Gastroesophageal sphincter (tissue), 4 donors: ENCODE measurements around the gene TBX1. TPM values are rescaled to one million over a fixed set of nuclear protein-coding genes. Genes with fewer than 3 reads are reported as not detected.

ENCODE experiments used
- ATAC-seq: fragments of 150-250 bp; one replicate; pipeline ENCODE4 v1.9.1; 2016; ENCODE audit warnings: mild to moderate bottlenecking, moderate library complexity
- H3K27ac ChIP-seq, 4 donors: fragments of 200-600 bp; sonication (generic) in 3 of 4; 1 replicate in 3 of 4; 2 replicates in 1 of 4; pipeline ENCODE4 v1.5.1; 2016 to 2019
- H3K27me3 ChIP-seq: fragments of 200-600 bp; sonication (generic); one replicate; pipeline ENCODE4 v1.5.1; 2019
- H3K36me3 ChIP-seq, 2 donors: fragments of 200-600 bp; sonication (generic); one replicate each; pipeline ENCODE4 v1.5.1; 2019; ENCODE audit warnings: control low read depth in 1 of 2
- H3K4me1 ChIP-seq, 3 donors: fragments of 200-600 bp; sonication (generic); 1 replicate in 2 of 3; 2 replicates in 1 of 3; pipeline ENCODE4 v1.5.1; 2016 to 2019; ENCODE audit warnings: control low read depth in 2 of 3
- H3K4me3 ChIP-seq, 2 donors: fragments of 200-600 bp; sonication (generic); one replicate each; pipeline ENCODE4 v1.5.1; 2019; ENCODE audit warnings: mild to moderate bottlenecking in 1 of 2, moderate library complexity in 1 of 2
- H3K9me3 ChIP-seq, 3 donors: fragments of 200-600 bp; sonication (generic); one replicate each; pipeline ENCODE4 v1.5.1; 2017 to 2019; ENCODE audit warnings: control low read depth in 2 of 3
- EP300 ChIP-seq: sonication (generic); formaldehyde crosslinking; IDR thresholded peaks from one replicate; pipeline ENCODE4 v1.6.1; 2017; ENCODE audit warnings: antibody characterized with exemption, mild to moderate bottlenecking
- POLR2A ChIP-seq, 2 donors: fragments of 450-650 bp; IDR thresholded peaks; one replicate each; pipeline ENCODE4 v1.6.1; 2017; ENCODE audit warnings: antibody characterized with exemption in 2 of 2, mild to moderate bottlenecking in 2 of 2, moderate library complexity in 1 of 2
- POLR2AphosphoS5 ChIP-seq: sonication (generic); formaldehyde crosslinking; IDR thresholded peaks from one replicate; pipeline ENCODE4 v1.6.1; 2017; ENCODE audit warnings: antibody characterized with exemption
- WGBS, 2 donors: methylation state at CpG; one replicate each; pipeline ENCODE4 v1.1.5; 2018; ENCODE audit warnings: low coverage in 1 of 2; 5-methylcytosine and 5-hydroxymethylcytosine counted together
- total RNA-seq, 4 donors: library from RNA; depleted of rRNA; stranded (reverse); fragments of >200 nt; gene quantifications; one replicate each; pipeline ENCODE4 v1.1.0, GENCODE V29; 2016
- TF ChIP-seq, protein P1 (sequence below), 4 experiments: fragments of 200-600 bp in 2 of 4; fragments of 450-650 bp in 2 of 4; sonication (generic) in 1 of 4; IDR thresholded peaks; one replicate each; pipeline ENCODE4 v1.5.1; 2017 to 2019; ENCODE audit warnings: antibody characterized with exemption in 4 of 4, mild to moderate bottlenecking in 2 of 4, moderate library complexity in 2 of 4

The TBX1 gene
- total RNA-seq, 4 donors from 2014 or later: 0.31 to 2.7 (median 1.2) TPM

DNA sequence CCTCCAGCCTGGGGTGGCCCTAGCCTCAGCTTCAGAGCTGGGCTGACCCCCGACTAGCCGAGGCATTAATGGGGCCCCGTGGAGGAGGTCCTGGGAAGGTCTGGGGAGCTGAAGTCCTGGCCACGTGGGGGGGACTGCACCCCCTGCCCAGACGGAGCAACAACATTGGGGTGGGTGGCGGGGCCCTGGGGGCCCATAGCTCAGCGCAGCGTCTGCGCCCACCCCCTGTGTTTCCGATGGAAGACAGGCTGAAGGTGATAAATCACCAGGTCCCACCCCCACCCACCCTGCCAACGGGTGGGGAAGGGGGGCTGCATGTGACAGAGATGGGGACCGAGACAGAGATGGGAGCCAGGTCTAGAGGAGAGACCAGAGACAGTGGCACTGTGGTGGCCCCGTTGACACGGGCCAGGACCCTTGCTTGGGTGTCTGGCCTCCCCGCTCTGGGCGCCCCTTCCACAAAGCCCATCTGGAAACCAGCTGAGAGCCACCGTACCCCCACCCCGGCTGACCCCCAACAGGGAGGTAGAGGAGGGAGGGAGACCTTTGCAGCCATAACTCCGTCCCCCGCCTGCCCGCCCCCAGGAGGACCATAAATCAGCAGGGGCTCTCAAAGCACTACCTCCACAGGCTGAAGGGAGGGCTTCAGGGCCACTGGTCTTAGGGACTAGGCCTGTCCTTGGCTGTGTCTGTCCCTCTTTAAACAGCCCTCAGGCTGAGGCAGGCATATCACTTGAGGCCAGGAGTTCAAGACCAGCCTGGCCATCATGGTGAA lies 29.0 kb upstream of the TBX1 start:
- no CpG with 5 or more reads among the region's 21 CpGs for WGBS, 2 donors
- Histone ChIP-seq H3K36me3 (no peaks in the 10 kb centered on the region), H3K4me1 (peaks cover 0 to 11% (median 0%) of the 10 kb centered on the region in 3 donors), H3K27ac (no peak overlapping the region), H3K4me3 (no peak overlapping the region), H3K9me3 (no peaks in the 10 kb centered on the region), H3K27me3 (peaks cover 23% of the 10 kb centered on the region)
- ATAC-seq: no peak
- no peak for TF ChIP-seq POLR2A (IDR thresholded peaks at IDR 0.05)
- no peak for TF ChIP-seq POLR2AphosphoS5
- no peak for TF ChIP-seq EP300

DNA sequence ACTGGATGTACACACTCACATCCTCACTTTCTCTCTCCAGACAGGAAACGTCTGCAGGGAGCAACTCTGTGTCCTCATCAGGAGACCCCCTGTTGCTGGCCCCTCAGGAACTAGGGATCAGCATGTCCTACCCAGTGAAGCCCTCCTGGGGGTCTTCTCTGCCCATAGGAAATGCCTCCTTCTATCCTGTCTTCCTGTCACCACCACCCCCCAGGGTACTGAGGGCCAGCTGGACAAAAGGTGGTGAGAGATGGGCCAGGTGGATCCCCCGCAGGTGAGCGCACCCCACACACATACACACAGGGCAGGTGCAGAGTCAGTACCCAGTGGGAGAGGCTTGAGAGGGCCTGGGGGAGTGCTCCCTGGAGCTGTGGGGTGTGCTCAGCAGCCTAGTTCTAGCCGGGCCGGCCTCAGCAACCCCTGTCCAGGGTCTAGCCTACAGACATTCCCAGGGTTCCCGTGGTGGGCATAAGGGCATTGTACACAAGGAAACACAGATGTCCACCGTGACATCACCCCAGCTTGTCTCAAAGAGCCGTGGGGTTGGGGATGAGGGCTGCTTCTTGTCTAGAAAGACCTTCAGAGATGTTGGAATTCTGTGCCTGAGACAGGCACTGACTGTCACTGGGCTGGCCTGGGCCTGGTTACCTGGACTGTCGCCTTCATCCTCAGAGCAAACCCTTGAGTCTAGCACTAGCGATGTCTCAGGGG lies 28.0 kb upstream of the TBX1 start:
- H3K27ac ChIP-seq: no peak overlapping the region
- H3K27me3 ChIP-seq: peaks cover 33% of the 10 kb centered on the region
- WGBS, 2 donors: 60% methylated on average over 1 of the region's 10 CpGs; no CpG with 5 or more reads in 1 of the 2 donors
- no peaks in the 10 kb centered on the region for H3K9me3 ChIP-seq
- TF ChIP-seq, protein P1, sequence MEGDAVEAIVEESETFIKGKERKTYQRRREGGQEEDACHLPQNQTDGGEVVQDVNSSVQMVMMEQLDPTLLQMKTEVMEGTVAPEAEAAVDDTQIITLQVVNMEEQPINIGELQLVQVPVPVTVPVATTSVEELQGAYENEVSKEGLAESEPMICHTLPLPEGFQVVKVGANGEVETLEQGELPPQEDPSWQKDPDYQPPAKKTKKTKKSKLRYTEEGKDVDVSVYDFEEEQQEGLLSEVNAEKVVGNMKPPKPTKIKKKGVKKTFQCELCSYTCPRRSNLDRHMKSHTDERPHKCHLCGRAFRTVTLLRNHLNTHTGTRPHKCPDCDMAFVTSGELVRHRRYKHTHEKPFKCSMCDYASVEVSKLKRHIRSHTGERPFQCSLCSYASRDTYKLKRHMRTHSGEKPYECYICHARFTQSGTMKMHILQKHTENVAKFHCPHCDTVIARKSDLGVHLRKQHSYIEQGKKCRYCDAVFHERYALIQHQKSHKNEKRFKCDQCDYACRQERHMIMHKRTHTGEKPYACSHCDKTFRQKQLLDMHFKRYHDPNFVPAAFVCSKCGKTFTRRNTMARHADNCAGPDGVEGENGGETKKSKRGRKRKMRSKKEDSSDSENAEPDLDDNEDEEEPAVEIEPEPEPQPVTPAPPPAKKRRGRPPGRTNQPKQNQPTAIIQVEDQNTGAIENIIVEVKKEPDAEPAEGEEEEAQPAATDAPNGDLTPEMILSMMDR (IDR thresholded peaks at IDR 0.05): no peak
- TF ChIP-seq EP300 (no peak), POLR2A (IDR thresholded peaks at IDR 0.05) (no peak), POLR2AphosphoS5 (no peak)
- no peak for ATAC-seq
- no peak overlapping the region for H3K4me3 ChIP-seq
- H3K36me3 ChIP-seq: no peaks in the 10 kb centered on the region
- H3K4me1 ChIP-seq: peaks cover 0 to 11% (median 0%) of the 10 kb centered on the region in 3 donors

DNA sequence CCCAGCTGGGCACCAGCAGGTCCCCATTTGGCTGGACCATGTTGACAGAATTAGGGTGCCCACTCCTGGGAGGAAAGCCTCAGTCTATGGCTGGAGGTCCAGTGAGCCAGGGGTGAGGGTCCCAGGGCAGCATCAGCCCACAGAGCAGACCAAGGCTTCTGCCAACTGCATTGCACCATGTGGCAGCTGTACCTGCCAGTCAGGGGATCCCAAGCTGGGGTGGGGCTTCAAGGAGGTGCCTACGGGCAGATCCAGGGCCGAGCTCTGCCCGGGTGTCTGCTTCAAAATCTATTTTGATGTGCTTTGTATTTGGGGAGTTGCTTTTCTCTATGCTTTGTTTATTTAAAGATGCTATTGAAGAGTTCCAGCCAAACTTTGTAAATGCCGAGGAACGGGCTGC lies 26.8 kb upstream of the TBX1 start:
- TF ChIP-seq POLR2A (IDR thresholded peaks at IDR 0.05) (no peak), POLR2AphosphoS5 (no peak), EP300 (no peak)
- TF ChIP-seq, protein P1 (IDR thresholded peaks at IDR 0.05): no peak
- Histone ChIP-seq H3K27ac (no peak overlapping the region), H3K9me3 (no peaks in the 10 kb centered on the region), H3K27me3 (peaks cover 45% of the 10 kb centered on the region), H3K4me3 (no peak overlapping the region), H3K36me3 (no peaks in the 10 kb centered on the region), H3K4me1 (peaks cover 0 to 11% (median 0%) of the 10 kb centered on the region in 3 donors)
- no peak for ATAC-seq
- WGBS, 2 donors: 20% methylated on average over 1 of the region's 5 CpGs; no CpG with 5 or more reads in 1 of the 2 donors

DNA sequence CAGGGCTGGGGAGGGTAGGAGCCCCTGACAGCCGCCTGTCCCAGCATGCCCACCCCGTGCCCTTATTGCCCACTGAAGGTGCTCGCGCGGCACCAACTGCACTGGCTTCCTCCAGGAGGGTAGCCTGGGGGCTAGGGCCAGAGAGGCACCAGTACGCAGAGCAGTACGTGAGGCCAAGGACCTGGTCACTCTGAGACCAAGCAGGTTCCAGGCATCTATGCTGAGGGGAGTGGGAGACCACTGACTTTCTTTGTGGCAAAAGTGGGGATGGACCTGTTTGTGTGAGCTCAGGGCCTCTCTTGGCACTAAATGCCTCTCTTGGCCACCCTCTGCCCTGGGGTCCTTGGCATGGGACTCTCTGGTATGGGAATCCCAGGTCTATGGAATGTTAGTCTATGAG lies 26.4 kb upstream of the TBX1 start:
- Histone ChIP-seq H3K27me3 (peaks cover 49% of the 10 kb centered on the region), H3K4me3 (no peak overlapping the region), H3K9me3 (no peaks in the 10 kb centered on the region), H3K27ac (no peak overlapping the region), H3K4me1 (peaks cover 0 to 11% (median 0%) of the 10 kb centered on the region in 3 donors), H3K36me3 (no peaks in the 10 kb centered on the region)
- ATAC-seq: no peak
- TF ChIP-seq EP300 (no peak), POLR2AphosphoS5 (no peak), POLR2A (IDR thresholded peaks at IDR 0.05) (no peak)
- TF ChIP-seq, protein P1 (IDR thresholded peaks at IDR 0.05): no peak
- WGBS, 2 donors: 70% methylated on average over 2 of the region's 7 CpGs; no CpG with 5 or more reads in 1 of the 2 donors

DNA sequence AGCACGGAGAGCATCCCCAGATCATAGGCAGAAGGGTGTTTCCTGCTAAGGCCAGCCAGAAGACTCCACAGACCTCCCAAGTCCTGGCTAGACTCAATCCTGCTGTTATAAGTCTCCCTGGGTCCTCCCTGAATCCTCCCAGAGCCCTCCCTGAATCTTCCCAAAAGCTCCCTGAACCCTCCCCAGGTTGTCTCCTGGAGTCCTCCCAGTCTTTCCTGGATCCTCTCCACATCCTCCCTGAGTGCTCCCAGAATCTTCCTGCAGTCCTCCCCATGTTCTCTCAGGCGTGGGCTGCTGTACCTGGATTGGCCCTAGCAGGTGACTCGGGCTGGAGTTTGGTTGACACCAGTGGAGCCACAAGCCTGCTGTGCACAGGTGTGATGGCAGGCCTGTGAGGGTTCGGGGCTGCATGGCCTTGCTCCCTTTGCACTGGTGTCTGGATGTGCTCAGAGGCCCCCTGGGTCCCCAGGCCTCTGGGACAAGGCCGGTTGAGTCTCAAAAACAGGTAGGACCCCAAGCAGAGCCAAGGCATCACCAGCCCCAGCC lies 25.7 kb upstream of the TBX1 start:
- H3K36me3 ChIP-seq: no peaks in the 10 kb centered on the region
- no peaks in the 10 kb centered on the region for H3K9me3 ChIP-seq
- ATAC-seq: no peak
- H3K27me3 ChIP-seq: peaks cover 50% of the 10 kb centered on the region
- H3K27ac ChIP-seq: no peak overlapping the region
- no peak overlapping the region for H3K4me3 ChIP-seq
- H3K4me1 ChIP-seq: peaks cover 0 to 11% (median 0%) of the 10 kb centered on the region in 3 donors
- 100% methylated on average over 1 of the region's 5 CpGs; no CpG with 5 or more reads in 1 of the 2 donors for WGBS, 2 donors
- TF ChIP-seq EP300: no peak
- TF ChIP-seq, protein P1 (IDR thresholded peaks at IDR 0.05): no peak
- TF ChIP-seq POLR2A (IDR thresholded peaks at IDR 0.05): no peak
- no peak for TF ChIP-seq POLR2AphosphoS5
